ENCODE results near the gene DAPK2.

DNA sequence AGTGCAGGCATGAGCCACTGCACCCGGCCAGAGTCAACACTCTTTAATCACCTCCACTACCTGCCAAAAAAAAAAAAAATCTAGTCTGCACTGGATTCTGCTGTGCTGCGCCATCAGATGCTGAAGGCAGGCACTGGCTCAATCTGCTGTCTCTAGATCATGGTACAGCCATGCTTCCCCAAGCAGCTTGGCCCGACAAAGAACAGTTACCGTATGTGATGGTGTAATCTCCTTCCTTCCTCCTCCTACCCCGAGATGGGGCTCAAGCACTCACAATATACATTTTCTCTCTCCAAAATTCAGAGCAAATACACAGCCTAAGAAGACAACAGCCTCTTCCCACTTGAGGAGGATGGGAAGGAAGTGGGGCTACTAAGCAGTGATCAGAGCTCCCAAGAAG, 45.1 kb downstream of the DAPK2 start:
- TF ChIP-seq CTCF (IDR thresholded peaks at IDR 0.05) (no peak), EP300 (IDR thresholded peaks at IDR 0.05) (no peak)
